Measurements from ENCODE around the gene CDYL. TPM values are rescaled to one million over a fixed set of nuclear protein-coding genes. Genes with fewer than 3 reads are reported as not detected.

Gene CDYL
- total RNA-seq, 1 experiment from 2014 or later = 41.6 TPM

DNA sequence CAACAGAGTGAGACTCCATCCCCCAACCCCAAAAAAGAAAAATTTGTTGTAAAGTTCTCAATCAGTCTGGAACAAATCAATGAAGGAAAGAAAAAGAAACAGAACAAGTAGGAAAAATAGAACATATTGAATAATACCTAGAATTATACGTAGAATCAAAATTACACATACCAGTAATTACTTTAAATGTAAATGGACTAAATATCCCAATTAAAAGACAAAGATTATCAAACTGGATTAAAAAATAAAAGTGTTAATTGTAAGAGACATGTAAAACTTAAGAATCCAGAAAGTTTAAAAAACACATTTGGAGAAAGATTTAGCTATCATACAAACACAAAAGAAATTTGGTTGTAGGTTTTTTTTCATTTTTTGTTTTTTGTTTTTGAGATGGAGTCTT, 12.3 kb upstream of the CDYL start:
- no peaks in the 10 kb centered on the region for H3K36me3 ChIP-seq (ENCODE audit: control insufficient read depth, insufficient read depth, low read length)
- TF ChIP-seq, protein P1, sequence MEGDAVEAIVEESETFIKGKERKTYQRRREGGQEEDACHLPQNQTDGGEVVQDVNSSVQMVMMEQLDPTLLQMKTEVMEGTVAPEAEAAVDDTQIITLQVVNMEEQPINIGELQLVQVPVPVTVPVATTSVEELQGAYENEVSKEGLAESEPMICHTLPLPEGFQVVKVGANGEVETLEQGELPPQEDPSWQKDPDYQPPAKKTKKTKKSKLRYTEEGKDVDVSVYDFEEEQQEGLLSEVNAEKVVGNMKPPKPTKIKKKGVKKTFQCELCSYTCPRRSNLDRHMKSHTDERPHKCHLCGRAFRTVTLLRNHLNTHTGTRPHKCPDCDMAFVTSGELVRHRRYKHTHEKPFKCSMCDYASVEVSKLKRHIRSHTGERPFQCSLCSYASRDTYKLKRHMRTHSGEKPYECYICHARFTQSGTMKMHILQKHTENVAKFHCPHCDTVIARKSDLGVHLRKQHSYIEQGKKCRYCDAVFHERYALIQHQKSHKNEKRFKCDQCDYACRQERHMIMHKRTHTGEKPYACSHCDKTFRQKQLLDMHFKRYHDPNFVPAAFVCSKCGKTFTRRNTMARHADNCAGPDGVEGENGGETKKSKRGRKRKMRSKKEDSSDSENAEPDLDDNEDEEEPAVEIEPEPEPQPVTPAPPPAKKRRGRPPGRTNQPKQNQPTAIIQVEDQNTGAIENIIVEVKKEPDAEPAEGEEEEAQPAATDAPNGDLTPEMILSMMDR (IDR thresholded peaks at IDR 0.05; ENCODE audit: insufficient read depth in 1 of 2, low read depth in 1 of 2, low read length in 1 of 2, severe bottlenecking in 1 of 2, unreplicated experiment in 1 of 2) = no peak
- H3K4me3 Mint-ChIP-seq (ENCODE audit: unreplicated experiment) = no peak overlapping the region
- H3K9me3 Mint-ChIP-seq (ENCODE audit: unreplicated experiment) = peaks cover 23% of the 10 kb centered on the region
- no peaks in the 10 kb centered on the region for H3K27me3 ChIP-seq (replicated peaks; ENCODE audit: control insufficient read depth, insufficient read depth, low read length)
- no peaks in the 10 kb centered on the region for H3K4me1 Mint-ChIP-seq (ENCODE audit: low read depth, unreplicated experiment)
- H3K9me3 ChIP-seq = peaks cover 13% of the 10 kb centered on the region; the same call in 1 of the 2 replicates
- BruUV-seq (replicated peaks) = no TSS peak
- DNase-seq = no peak
- no peaks in the 10 kb centered on the region for H3K4me1 ChIP-seq
- no peak overlapping the region for H3K27ac Mint-ChIP-seq (ENCODE audit: unreplicated experiment)
- H3K27me3 Mint-ChIP-seq (ENCODE audit: insufficient read depth, unreplicated experiment) = peaks cover 3% of the 10 kb centered on the region
- no peaks in the 10 kb centered on the region for H3K36me3 Mint-ChIP-seq (ENCODE audit: insufficient read depth, unreplicated experiment)
- H3K4me3 ChIP-seq (ENCODE audit: low read depth, low read length) = no peak overlapping the region
- POLR2A ChIA-PET = no interaction called here
- intact Hi-C loops (cut with micrococcal nuclease; ENCODE audit: unreplicated experiment) = no loop called here
- CTCF ChIA-PET = no interaction called here

DNA sequence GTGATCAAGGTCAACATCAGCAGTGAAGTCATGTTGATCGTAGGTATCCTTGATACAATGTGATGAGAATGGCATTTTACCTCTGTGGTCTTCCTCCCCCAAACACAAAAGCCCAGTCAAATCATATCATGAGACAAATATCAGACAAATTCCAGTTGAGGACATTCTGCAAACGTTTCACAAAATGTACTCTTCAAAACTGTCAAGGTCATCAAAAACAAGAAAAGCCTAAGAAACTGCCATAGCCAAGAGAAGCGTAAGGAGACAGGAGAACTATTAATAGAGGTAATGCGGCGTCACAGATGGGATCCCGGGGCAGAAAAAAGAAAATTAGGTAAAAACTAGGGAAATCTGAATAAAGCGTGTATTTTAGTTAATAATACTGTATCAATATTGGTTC, 7.4 kb upstream of the CDYL start:
- Histone ChIP-seq H3K36me3 (ENCODE audit: control insufficient read depth, insufficient read depth, low read length) (no peaks in the 10 kb centered on the region), H3K27me3 (replicated peaks; ENCODE audit: control insufficient read depth, insufficient read depth, low read length) (no peaks in the 10 kb centered on the region), H3K4me1 (no peaks in the 10 kb centered on the region), H3K9me3 (0 out of 2 replicates have a peak, but pooled peaks cover 3% of the 10 kb centered on the region), H3K4me3 (ENCODE audit: low read depth, low read length) (no peak overlapping the region)
- Mint-ChIP-seq H3K36me3 (ENCODE audit: insufficient read depth, unreplicated experiment) (no peaks in the 10 kb centered on the region), H3K4me1 (ENCODE audit: low read depth, unreplicated experiment) (no peaks in the 10 kb centered on the region), H3K9me3 (ENCODE audit: unreplicated experiment) (no peaks in the 10 kb centered on the region), H3K27ac (ENCODE audit: unreplicated experiment) (no peak overlapping the region), H3K4me3 (ENCODE audit: unreplicated experiment) (no peak overlapping the region), H3K27me3 (ENCODE audit: insufficient read depth, unreplicated experiment) (peaks cover 3% of the 10 kb centered on the region)
- DNase-seq = no peak
- intact Hi-C loops (cut with micrococcal nuclease; ENCODE audit: unreplicated experiment) = no loop called here
- BruUV-seq (replicated peaks) = no TSS peak
- ChIA-PET POLR2A (no interaction called here), CTCF (no interaction called here)
- TF ChIP-seq, protein P1 (IDR thresholded peaks at IDR 0.05; ENCODE audit: insufficient read depth in 1 of 2, low read depth in 1 of 2, low read length in 1 of 2, severe bottlenecking in 1 of 2, unreplicated experiment in 1 of 2) = no peak

DNA sequence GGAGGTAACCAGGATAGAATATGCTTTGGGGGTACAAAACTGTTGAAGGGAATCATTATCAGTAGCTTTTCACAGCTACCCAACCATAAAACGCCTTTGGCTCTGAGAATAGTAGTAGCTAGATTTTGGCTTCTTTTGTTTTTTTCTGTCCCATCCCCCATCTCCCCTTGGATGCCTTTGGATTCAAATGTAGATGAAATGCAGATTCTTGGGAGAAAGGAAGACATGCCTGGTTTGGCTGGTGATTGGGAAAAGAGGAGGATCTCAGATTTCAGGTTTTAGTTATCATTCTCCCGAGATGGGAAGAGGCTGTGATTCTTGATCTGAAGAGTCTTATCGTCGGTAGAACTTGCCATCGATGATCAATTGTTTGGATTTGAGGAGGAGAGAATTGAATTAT, 3.5 kb upstream of the CDYL start:
- no peaks in the 10 kb centered on the region for H3K9me3 ChIP-seq
- POLR2A ChIA-PET = no interaction called here
- no peak overlapping the region for H3K4me3 ChIP-seq (ENCODE audit: low read depth, low read length)
- CTCF ChIA-PET = no interaction called here
- no peaks in the 10 kb centered on the region for H3K36me3 ChIP-seq (ENCODE audit: control insufficient read depth, insufficient read depth, low read length)
- Mint-ChIP-seq H3K27ac (ENCODE audit: unreplicated experiment) (no peak overlapping the region), H3K4me3 (ENCODE audit: unreplicated experiment) (no peak overlapping the region), H3K27me3 (ENCODE audit: insufficient read depth, unreplicated experiment) (peaks cover 3% of the 10 kb centered on the region), H3K36me3 (ENCODE audit: insufficient read depth, unreplicated experiment) (no peaks in the 10 kb centered on the region), H3K4me1 (ENCODE audit: low read depth, unreplicated experiment) (peaks cover 8% of the 10 kb centered on the region), H3K9me3 (ENCODE audit: unreplicated experiment) (no peaks in the 10 kb centered on the region)
- no TSS peak for BruUV-seq (replicated peaks)
- intact Hi-C loops (cut with micrococcal nuclease; ENCODE audit: unreplicated experiment) = loop anchor here (10.0 kb wide), 1 partner anchor 162 kb away; no protein-coding TSS in a partner anchor
- no peaks in the 10 kb centered on the region for H3K4me1 ChIP-seq
- no peak for DNase-seq
- no peaks in the 10 kb centered on the region for H3K27me3 ChIP-seq (replicated peaks; ENCODE audit: control insufficient read depth, insufficient read depth, low read length)
- TF ChIP-seq, protein P1 (IDR thresholded peaks at IDR 0.05; ENCODE audit: insufficient read depth in 1 of 2, low read depth in 1 of 2, low read length in 1 of 2, severe bottlenecking in 1 of 2, unreplicated experiment in 1 of 2) = no peak
